H1 (cell line): ENCODE results near the gene BTBD9. TPM values are rescaled to one million over a fixed set of nuclear protein-coding genes. Genes with fewer than 3 reads are reported as not detected.

Source experiments
- CTCF ChIA-PET: fragments of 300-600 bp; sonication (Branson Sonifier 250); formaldehyde crosslinking; loops from one replicate; lab custom pipeline; 2021; ENCODE audit not compliant: partially characterized antibody; lab: Charles Lee
- POLR2A ChIA-PET: fragments of 300-600 bp; sonication (Branson Sonifier 250); formaldehyde crosslinking; loops from one replicate; lab custom pipeline; 2021; ENCODE audit warnings: inconsistent platforms; ENCODE audit not compliant: partially characterized antibody; lab: Charles Lee
- DNase-seq, 2 experiments: peaks; one replicate each; pipeline versions ENCODE4 v3.0.0 to v3.0.0-alpha.2; 2010 to 2022; ENCODE audit warnings: low spot score in 2 of 2, low read depth in 1 of 2, mixed read lengths in 1 of 2
- FAIRE-seq: peaks from 2 replicates; lab custom pipeline; 2011; peaks lifted over from hg19 to GRCh38; lab: Jason Lieb, UNC
- H2AFZ ChIP-seq: 2 replicates; pipeline ENCODE4 v1.8.1; 2012; ENCODE audit warnings: low read length, inconsistent platforms
- H2AK5ac ChIP-seq: 2 replicates; pipeline ENCODE4 v1.6.1; 2013; ENCODE audit warnings: low read depth, low read length
- H2BK120ac ChIP-seq: replicated peaks from 2 replicates; pipeline ENCODE3; 2013; ENCODE audit warnings: low read depth, low read length, inconsistent platforms
- H2BK12ac ChIP-seq: 2 replicates; pipeline ENCODE4 v1.6.1; 2013; ENCODE audit warnings: low read depth, low read length
- H2BK15ac ChIP-seq: 2 replicates; pipeline ENCODE4 v1.6.1; 2013; ENCODE audit warnings: low read length
- H2BK20ac ChIP-seq: 2 replicates; pipeline ENCODE4 v1.6.1; 2013; ENCODE audit warnings: low read length
- H2BK5ac ChIP-seq: 2 replicates; pipeline ENCODE4 v1.6.1; 2013; ENCODE audit warnings: low read depth, low read length
- H3K14ac ChIP-seq: 2 replicates; pipeline ENCODE4 v1.6.1; 2013; ENCODE audit warnings: inconsistent platforms; ENCODE audit not compliant: insufficient read length
- H3K18ac ChIP-seq: 2 replicates; pipeline ENCODE4 v1.6.1; 2013; ENCODE audit warnings: low read length; ENCODE audit errors: extremely low read depth
- H3K23ac ChIP-seq: 2 replicates; pipeline ENCODE4 v1.6.1; 2013; ENCODE audit warnings: inconsistent platforms; ENCODE audit not compliant: insufficient read length
- H3K23me2 ChIP-seq: 2 replicates; pipeline ENCODE4 v1.6.1; 2013; ENCODE audit warnings: low read depth, low read length
- H3K27ac ChIP-seq: 2 replicates; pipeline ENCODE4 v1.6.1; 2011; ENCODE audit warnings: low read depth, low read length, inconsistent platforms
- H3K27me3 ChIP-seq, 4 experiments: replicated peaks in 1 of 4; 1 replicate in 1 of 4; 2 replicates in 3 of 4; pipeline versions ENCODE4 v1.6.1 to v1.8.1; 2011 to 2013; ENCODE audit warnings: low read length in 3 of 4, mild to moderate bottlenecking in 3 of 4, inconsistent platforms in 2 of 4, mixed read lengths in 2 of 4, moderate library complexity in 1 of 4; ENCODE audit not compliant: control insufficient read depth in 3 of 4, insufficient read depth in 3 of 4; ENCODE audit errors: extremely low read depth in 1 of 4
- H3K36me3 ChIP-seq, 4 experiments: 2 replicates each; pipeline versions ENCODE4 v1.6.1 to v1.8.1; 2011 to 2013; ENCODE audit warnings: mild to moderate bottlenecking in 4 of 4, low read length in 3 of 4, moderate library complexity in 2 of 4, control low read depth in 1 of 4, inconsistent platforms in 1 of 4; ENCODE audit not compliant: insufficient read depth in 4 of 4, control insufficient read depth in 2 of 4
- H3K4ac ChIP-seq: replicated peaks from 2 replicates; pipeline ENCODE3; 2013; ENCODE audit warnings: low read length, low read depth, mixed read lengths, inconsistent platforms; ENCODE audit not compliant: insufficient read length
- H3K4me1 ChIP-seq, 4 experiments: replicated peaks in 1 of 4; 1 replicate in 1 of 4; 2 replicates in 3 of 4; pipeline versions ENCODE4 v1.6.1 to v1.8.1; 2011 to 2013; ENCODE audit warnings: low read length in 3 of 4, inconsistent platforms in 2 of 4, mixed read lengths in 1 of 4; ENCODE audit not compliant: insufficient read depth in 4 of 4, control insufficient read depth in 3 of 4
- H3K4me2 ChIP-seq, 2 experiments: 2 replicates each; pipeline versions ENCODE4 v1.6.1 to v1.8.1; 2011 to 2013; ENCODE audit warnings: low read depth in 2 of 2, low read length in 2 of 2, control low read depth in 1 of 2, inconsistent platforms in 1 of 2, mild to moderate bottlenecking in 1 of 2; ENCODE audit not compliant: insufficient read depth in 1 of 2
- H3K4me3 ChIP-seq, 4 experiments: fragments of 200-600, 300-600 bp in 1 of 4; sonication (generic), shearing (Covaris generic), sonication (Bioruptor Twin) in 1 of 4; 2 replicates each; pipeline versions ENCODE4 v1.5.1 to v1.8.1; 2011 to 2016; ENCODE audit warnings: low read length in 4 of 4, low read depth in 3 of 4, control low read depth in 2 of 4, inconsistent platforms in 2 of 4, mild to moderate bottlenecking in 2 of 4, mixed read lengths in 1 of 4, moderate library complexity in 1 of 4; ENCODE audit not compliant: insufficient read depth in 2 of 4; ENCODE audit errors: extremely low read depth in 1 of 4
- H3K56ac ChIP-seq: replicated peaks from 2 replicates; pipeline ENCODE3; 2013; ENCODE audit warnings: low read depth, mild to moderate bottlenecking, mixed read lengths, low read length, inconsistent platforms; ENCODE audit not compliant: insufficient read length
- H3K79me1 ChIP-seq: 2 replicates; pipeline ENCODE4 v1.6.1; 2013; ENCODE audit warnings: low read depth, low read length, control low read depth
- H3K79me2 ChIP-seq, 2 experiments: 2 replicates each; pipeline versions ENCODE4 v1.6.1 to v1.8.1; 2012 to 2013; ENCODE audit warnings: low read length in 2 of 2, mild to moderate bottlenecking in 2 of 2, inconsistent platforms in 1 of 2; ENCODE audit not compliant: insufficient read depth in 2 of 2, control insufficient read depth in 1 of 2
- H3K9ac ChIP-seq, 4 experiments: replicated peaks in 1 of 4; 1 replicate in 1 of 4; 2 replicates in 3 of 4; pipeline versions ENCODE4 v1.6.1 to v1.8.1; 2011 to 2013; ENCODE audit warnings: low read depth in 3 of 4, low read length in 3 of 4, control low read depth in 2 of 4, mild to moderate bottlenecking in 2 of 4, moderate library complexity in 2 of 4, inconsistent platforms in 1 of 4; ENCODE audit errors: extremely low read depth in 1 of 4
- H3K9me3 ChIP-seq, 2 experiments: 2 replicates each; pipeline versions ENCODE4 v1.6.1 to v1.8.1; 2012 to 2013; ENCODE audit warnings: mild to moderate bottlenecking in 2 of 2, moderate library complexity in 2 of 2, control low read depth in 1 of 2, inconsistent platforms in 1 of 2, low read depth in 1 of 2, low read length in 1 of 2, mixed read lengths in 1 of 2; ENCODE audit not compliant: insufficient read depth in 2 of 2
- H4K20me1 ChIP-seq, 2 experiments: replicated peaks in 1 of 2; 2 replicates each; pipeline versions ENCODE3 to v1.8.1; 2011 to 2013; ENCODE audit warnings: inconsistent platforms in 2 of 2, low read length in 2 of 2, mild to moderate bottlenecking in 1 of 2; ENCODE audit not compliant: insufficient read depth in 2 of 2, control insufficient read depth in 1 of 2
- H4K5ac ChIP-seq: 2 replicates; pipeline ENCODE4 v1.6.1; 2013; ENCODE audit warnings: low read length, low read depth, mixed read lengths, inconsistent platforms; ENCODE audit not compliant: insufficient read length
- H4K8ac ChIP-seq: 2 replicates; pipeline ENCODE4 v1.8.0; 2013; ENCODE audit warnings: mild to moderate bottlenecking, moderate library complexity, low read length, inconsistent platforms; ENCODE audit not compliant: insufficient read depth; ENCODE audit errors: extremely low read depth
- H4K91ac ChIP-seq: replicated peaks from 2 replicates; pipeline ENCODE3; 2013; ENCODE audit warnings: low read length, mixed read lengths, inconsistent platforms; ENCODE audit not compliant: insufficient read length
- ATF3 ChIP-seq: IDR thresholded peaks from 2 replicates; pipeline ENCODE4 v1.6.1; 2011; ENCODE audit warnings: low read depth, mild to moderate bottlenecking, low read length; ENCODE audit not compliant: insufficient read depth
- CEBPB ChIP-seq: IDR thresholded peaks from 2 replicates; pipeline ENCODE4 v1.6.1; 2012; ENCODE audit warnings: low read depth, low read length
- KDM1A ChIP-seq: fragments of 200-600, 300-600 bp; sonication (generic); IDR thresholded peaks from 2 replicates; pipeline ENCODE4 v1.7.1; 2016; ENCODE audit warnings: mild to moderate bottlenecking, low read length, borderline replicate concordance
- NRF1 ChIP-seq: IDR thresholded peaks from 2 replicates; pipeline ENCODE4 v1.6.1; 2011; ENCODE audit warnings: mild to moderate bottlenecking, low read depth, low read length, improper control_type of control experiment
- RFX5 ChIP-seq: IDR thresholded peaks from 2 replicates; pipeline ENCODE4 v1.6.1; 2011; ENCODE audit warnings: low read depth, low read length, improper control_type of control experiment, borderline replicate concordance
- SP1 ChIP-seq: IDR thresholded peaks from 2 replicates; pipeline ENCODE4 v1.6.1; 2011; ENCODE audit warnings: low read depth, low read length
- SP2 ChIP-seq: IDR thresholded peaks from 2 replicates; pipeline ENCODE4 v1.6.1; 2012; ENCODE audit warnings: mild to moderate bottlenecking, low read length, inconsistent platforms
- SP4 ChIP-seq: IDR thresholded peaks from 2 replicates; pipeline ENCODE4 v1.6.1; 2012; ENCODE audit warnings: low read length, inconsistent platforms
- TCF12 ChIP-seq: IDR thresholded peaks from 2 replicates; pipeline ENCODE4 v1.6.1; 2011; ENCODE audit warnings: low read depth, mild to moderate bottlenecking, low read length
- WGBS, 2 experiments: shearing (Covaris generic) in 1 of 2; methylation state at CpG; one replicate each; pipeline versions ENCODE4 v1.1.6 to v1.1.7; 2013 to 2015; ENCODE audit warnings: low lambda C conversion rate in 2 of 2, mixed read lengths in 2 of 2, inconsistent platforms in 1 of 2, low coverage in 1 of 2, missing lambda C conversion rate in 1 of 2; ENCODE audit not compliant: insufficient replicate concordance in 2 of 2, insufficient coverage in 1 of 2, insufficient read length in 1 of 2; ENCODE audit errors: extremely low coverage in 1 of 2, missing lambda C conversion rate in 1 of 2; 5-methylcytosine and 5-hydroxymethylcytosine counted together
- polyA plus RNA-seq, 7 experiments: library from polyadenylated mRNA; depleted of rRNA in 3 of 7; stranded (reverse) in 5 of 7; unstranded in 2 of 7; fragments of >200 nt in 5 of 7; fragments of 200-250 nt in 2 of 7; gene quantifications; 1 replicate in 5 of 7; 2 replicates in 1 of 7; 4 replicates in 1 of 7; pipeline versions ENCODE4 v1.2.1 to v1.2.3, GENCODE V29; 2011 to 2013; ENCODE audit warnings: missing spikeins in 2 of 7, mixed read lengths in 2 of 7
- total RNA-seq: library from RNA; stranded (reverse); fragmentation: NEBNext Ultra II Directional; extraction: Animal tissue kit (Norgen Biotek cat#: 25700); gene quantifications from 2 replicates; pipeline ENCODE4 v1.2.1, GENCODE V29; 2021

BTBD9 gene
- total and polyA plus RNA-seq, 2 of the 8 experiments (the other 6 are each of a cell fraction or from before 2014, with no cell fraction given) = 0.92 to 4.1 TPM

DNA sequence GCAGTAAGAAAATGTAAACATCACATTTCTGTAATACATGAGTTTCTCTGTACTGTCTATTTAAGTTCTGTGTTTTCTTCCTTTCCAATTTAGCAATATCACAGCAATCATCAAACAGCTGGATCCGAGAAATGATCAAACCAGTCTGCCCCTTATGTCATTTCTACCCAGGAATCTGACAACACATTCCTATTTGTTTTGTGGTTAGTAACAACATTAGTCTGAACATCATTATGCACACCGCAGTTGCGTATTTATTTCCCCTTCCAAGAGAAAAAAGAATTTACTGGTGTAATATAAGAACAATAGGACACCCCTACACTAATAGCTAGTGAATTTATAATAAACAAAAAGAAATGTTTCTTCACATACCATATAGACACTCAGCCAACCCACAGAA lies 179.5 kb downstream of the BTBD9 start:
- no peak overlapping the region for H3K4me3 ChIP-seq
- H3K56ac ChIP-seq = no peak overlapping the region
- no peak overlapping the region for H3K9ac ChIP-seq
- no peaks in the 10 kb centered on the region for H3K79me1 ChIP-seq
- no peak overlapping the region for H3K18ac ChIP-seq
- H3K9me3 ChIP-seq = no peaks in the 10 kb centered on the region
- no peaks in the 10 kb centered on the region for H4K20me1 ChIP-seq
- no peak overlapping the region for H4K5ac ChIP-seq
- H3K14ac ChIP-seq = no peak overlapping the region
- no peak overlapping the region for H2BK5ac ChIP-seq
- no peak overlapping the region for H2BK12ac ChIP-seq
- ChIA-PET CTCF (interaction anchor here (0.6 to 0.9 kb wide), 2 partner anchors 14 to 26 kb away, joined by 3 read pairs; no protein-coding TSS in a partner anchor), POLR2A (no interaction called here)
- H2BK20ac ChIP-seq = no peak overlapping the region
- H3K23ac ChIP-seq = no peak overlapping the region
- H3K79me2 ChIP-seq = no peaks in the 10 kb centered on the region
- no peaks in the 10 kb centered on the region for H3K36me3 ChIP-seq
- H3K23me2 ChIP-seq = no peaks in the 10 kb centered on the region
- TF ChIP-seq ATF3 (no peak), SP4 (no peak), CEBPB (no peak), SP2 (no peak), KDM1A (no peak), TCF12 (no peak), NRF1 (no peak), SP1 (no peak), RFX5 (no peak)
- no peak overlapping the region for H3K4ac ChIP-seq
- no peak overlapping the region for H3K4me2 ChIP-seq
- DNase-seq (no peak), FAIRE-seq (no peak)
- H4K91ac ChIP-seq = no peak overlapping the region
- H2BK15ac ChIP-seq = no peak overlapping the region
- H2AFZ ChIP-seq = no peak overlapping the region
- WGBS, 2 experiments = 90% methylated on average over 3 of the region's 3 CpGs; no CpG with 5 or more reads in 1 of the 2 experiments
- H3K27ac ChIP-seq = no peak overlapping the region
- no peak overlapping the region for H4K8ac ChIP-seq
- H2BK120ac ChIP-seq = no peak overlapping the region
- no peaks in the 10 kb centered on the region for H3K4me1 ChIP-seq
- no peak overlapping the region for H2AK5ac ChIP-seq
- H3K27me3 ChIP-seq = no peaks in the 10 kb centered on the region
